GM18909 (cell line): ENCODE measurements around the gene ATP6V0B.

Experiments
- ATAC-seq: cut with Tn5 transposase; IDR thresholded peaks from one replicate; pipeline ENCODE4 v1.9.1; 2021; ENCODE audit warnings: mild to moderate bottlenecking; ENCODE audit not compliant: unreplicated experiment, poor library complexity

Gene ATP6V0B

GRCh38 chr1:43974443-43975248 is at the start of gene ATP6V0B:
Gene ATP6V0B, plus strand, starts transcription at chr1:43974960. Its CDS starts 81 bp downstream, at chr1:43975041.
- peak; percentile 64 for ATAC-seq

GRCh38 chr1:43925846-43926245 is 48.9 kb upstream of the ATP6V0B start:
- ATAC-seq: no peak

- no peak for ATAC-seq
Observed at GRCh38 chr1:43930168-43930948, 44.4 kb upstream of the ATP6V0B start.

- ATAC-seq: no peak
Observed at GRCh38 chr1:43930949-43931275, 43.8 kb upstream of the ATP6V0B start.

- no peak for ATAC-seq
Observed at GRCh38 chr1:43931711-43932660, 42.8 kb upstream of the ATP6V0B start.

GRCh38 chr1:43932786-43933385 is 41.9 kb upstream of the ATP6V0B start:
- ATAC-seq: no peak

GRCh38 chr1:43933386-43934100 is 41.2 kb upstream of the ATP6V0B start, which contains the start of gene ARTN:
Gene ARTN, plus strand, starts transcription at chr1:43933801. Its CDS starts 1,856 bp downstream, at chr1:43935657.
- ATAC-seq: no peak

- ATAC-seq: no peak
Observed at GRCh38 chr1:43934101-43934985, 40.4 kb upstream of the ATP6V0B start.

GRCh38 chr1:43934986-43935324 is 39.8 kb upstream of the ATP6V0B start:
- ATAC-seq: no peak

GRCh38 chr1:43935711-43936427 is 38.9 kb upstream of the ATP6V0B start:
- ATAC-seq: no peak

- ATAC-seq: no peak
Observed at GRCh38 chr1:43936431-43937151, 38.2 kb upstream of the ATP6V0B start.

GRCh38 chr1:43937179-43937865 is 37.4 kb upstream of the ATP6V0B start:
- no peak for ATAC-seq

- ATAC-seq: no peak
Observed at GRCh38 chr1:43938383-43938782, 36.4 kb upstream of the ATP6V0B start.

- ATAC-seq: no peak
Observed at GRCh38 chr1:43938892-43939587, 35.7 kb upstream of the ATP6V0B start.

GRCh38 chr1:43942411-43942810 is 32.3 kb upstream of the ATP6V0B start:
- ATAC-seq: no peak

- no peak for ATAC-seq
Observed at GRCh38 chr1:43944860-43945259, 29.9 kb upstream of the ATP6V0B start.
